Measurements from ENCODE around the gene CAVIN4.

Gene CAVIN4

GRCh38 chr9:100577776-100578448 lies at the start of gene CAVIN4:
Gene CAVIN4, plus strand, starts transcription at chr9:100578079. Its CDS starts 65 bp downstream, at chr9:100578144.
- no peak for DNase-seq

- DNase-seq = no peak
Observed at GRCh38 chr9:100534401-100534800, 43.5 kb upstream of the CAVIN4 start.

- DNase-seq = no peak
Observed at GRCh38 chr9:100540327-100540726, 37.6 kb upstream of the CAVIN4 start.

GRCh38 chr9:100549048-100549447 lies 28.8 kb upstream of the CAVIN4 start:
- no peak for DNase-seq

- peak in 34 of 56 donors; percentile 6 to 69 (median 36) for DNase-seq
Observed at GRCh38 chr9:100554935-100555401, 22.9 kb upstream of the CAVIN4 start.

GRCh38 chr9:100555471-100555870 lies 22.4 kb upstream of the CAVIN4 start:
- no peak for DNase-seq

GRCh38 chr9:100557053-100557452 lies 20.8 kb upstream of the CAVIN4 start:
- DNase-seq = no peak

GRCh38 chr9:100561256-100561655 lies 16.6 kb upstream of the CAVIN4 start:
- no peak for DNase-seq

- DNase-seq = no peak
Observed at GRCh38 chr9:100567856-100568255, 10.0 kb upstream of the CAVIN4 start.

GRCh38 chr9:100573655-100574260 lies 4.1 kb upstream of the CAVIN4 start:
- DNase-seq = no peak

- no peak for DNase-seq
Observed at GRCh38 chr9:100575006-100575405, 2.9 kb upstream of the CAVIN4 start.

- DNase-seq = no peak
Observed at GRCh38 chr9:100575765-100576386, 2.0 kb upstream of the CAVIN4 start.

- DNase-seq = no peak
Observed at GRCh38 chr9:100578610-100579009, 731 bp downstream of the CAVIN4 start.

- no peak for DNase-seq
Observed at GRCh38 chr9:100579665-100580064, 1.8 kb downstream of the CAVIN4 start.

GRCh38 chr9:100580257-100580656 lies 2.4 kb downstream of the CAVIN4 start:
- no peak for DNase-seq

GRCh38 chr9:100581081-100581480 lies 3.2 kb downstream of the CAVIN4 start:
- no peak for DNase-seq

- peak in 11 of 56 donors; percentile 13 to 72 (median 34) for DNase-seq
Observed at GRCh38 chr9:100581661-100582060, 3.8 kb downstream of the CAVIN4 start.

GRCh38 chr9:100583014-100583802 lies 5.3 kb downstream of the CAVIN4 start:
- DNase-seq = no peak

- DNase-seq = no peak
Observed at GRCh38 chr9:100584951-100585350, 7.1 kb downstream of the CAVIN4 start.

- no peak for DNase-seq
Observed at GRCh38 chr9:100586093-100586492, 8.2 kb downstream of the CAVIN4 start.

GRCh38 chr9:100587375-100587774 lies 9.5 kb downstream of the CAVIN4 start:
- DNase-seq = no peak

GRCh38 chr9:100589582-100589981 lies 11.7 kb downstream of the CAVIN4 start:
- DNase-seq = no peak
